ENCODE data around the gene SSBP2.

DNA sequence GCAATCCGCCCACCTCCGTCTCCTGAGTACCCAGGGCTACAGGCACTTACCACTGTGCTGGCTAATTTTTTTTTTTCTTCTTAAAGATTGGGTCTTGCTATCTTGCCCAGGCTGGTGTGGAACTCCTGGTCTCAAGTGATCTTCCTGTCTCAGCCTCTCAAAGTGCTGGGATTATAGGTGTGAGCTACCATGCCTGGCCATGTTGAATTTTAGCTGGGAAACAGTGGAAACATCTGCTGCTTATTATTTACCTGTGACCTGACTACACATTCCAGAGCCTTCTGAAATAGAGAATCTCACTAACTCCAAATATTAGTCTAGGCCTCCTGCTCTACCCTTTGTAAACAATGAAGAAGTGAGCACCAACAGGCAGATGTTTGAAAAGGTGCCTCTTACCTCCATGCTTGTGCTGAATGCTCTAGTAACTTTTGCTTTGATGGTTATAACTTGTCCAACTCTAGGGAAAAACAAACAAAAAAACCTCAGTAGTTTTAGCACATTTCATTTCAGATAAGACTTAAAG lies 379.5 kb downstream of the SSBP2 start:
- TF ChIP-seq POLR2A (IDR thresholded peaks at IDR 0.05) = no peak
- no peak for TF ChIP-seq CTCF (IDR thresholded peaks at IDR 0.05)

Data from Peyer's patch (tissue), 4 donors.